SK-N-SH (cell line): ENCODE data around the gene EEA1. TPM values are rescaled to one million over a fixed set of nuclear protein-coding genes. Genes with fewer than 3 reads are reported as not detected.
A peak's percentile ranks its signal among the peaks of the same experiment; 100 is the strongest.

ENCODE experiments used
- CTCF ChIA-PET: fragments of 300-600, 350-600 bp; formaldehyde crosslinking; extraction: SDS; loops from one replicate; lab custom pipeline; 2021; lab: Yijun Ruan, JAX
- POLR2A ChIA-PET: fragments of 350-600 bp; sonication (Branson Sonifier 250); formaldehyde crosslinking; extraction: SDS; loops from one replicate; lab custom pipeline; 2020; ENCODE audit warnings: antibody characterized with exemption, inconsistent platforms; lab: Yijun Ruan, JAX
- DNase-seq: peaks from one replicate; pipeline ENCODE4 v3.0.0; 2012
- H2AFZ ChIP-seq: fragments of 200-600 bp; sonication (generic); 2 replicates; pipeline ENCODE4 v1.8.1; 2016; ENCODE audit warnings: antibody characterized with exemption, mild to moderate bottlenecking, low read depth
- H3F3A ChIP-seq: fragments of 200-600 bp; sonication (generic); replicated peaks from 2 replicates; pipeline ENCODE3; 2016; ENCODE audit warnings: antibody characterized with exemption, mild to moderate bottlenecking; ENCODE audit not compliant: insufficient read depth
- H3K27ac ChIP-seq, 2 experiments: fragments of 200-500 bp in 1 of 2; fragments of 200-600 bp in 1 of 2; sonication (Bioruptor generic) in 1 of 2; sonication (generic), shearing (Covaris generic) in 1 of 2; 2 replicates each; pipeline versions ENCODE4 v1.5.1 to v1.6.1; 2014 to 2016; ENCODE audit warnings: low read depth in 2 of 2, inconsistent platforms in 1 of 2, low read length in 1 of 2, mild to moderate bottlenecking in 1 of 2, mixed read lengths in 1 of 2
- H3K27me3 ChIP-seq: fragments of 200-600 bp; sonication (generic), shearing (Covaris generic); 2 replicates; pipeline ENCODE4 v1.6.1; 2016; ENCODE audit warnings: mixed run types; ENCODE audit not compliant: insufficient read depth
- H3K36me3 ChIP-seq, 2 experiments: fragments of 200-500 bp in 1 of 2; fragments of 200-600 bp in 1 of 2; sonication (Bioruptor generic) in 1 of 2; sonication (generic) in 1 of 2; replicated peaks in 1 of 2; 2 replicates each; pipeline versions ENCODE3 to v1.5.1; 2014 to 2016; ENCODE audit warnings: low read length in 1 of 2, mild to moderate bottlenecking in 1 of 2; ENCODE audit not compliant: insufficient read depth in 2 of 2, control insufficient read depth in 1 of 2
- H3K4me1 ChIP-seq, 2 experiments: fragments of 200-500 bp in 1 of 2; fragments of 200-600 bp in 1 of 2; sonication (Bioruptor generic) in 1 of 2; sonication (generic), shearing (Covaris generic) in 1 of 2; 2 replicates each; pipeline versions ENCODE4 v1.5.1 to v1.6.1; 2014 to 2016; ENCODE audit warnings: low read depth in 1 of 2, low read length in 1 of 2, mixed run types in 1 of 2; ENCODE audit not compliant: insufficient read depth in 2 of 2, control insufficient read depth in 1 of 2
- H3K4me2 ChIP-seq: fragments of 200-600 bp; sonication (generic), shearing (Covaris generic); 2 replicates; pipeline ENCODE4 v1.6.1; 2017; ENCODE audit warnings: mixed run types
- H3K4me3 ChIP-seq, 2 experiments: fragments of 200-500 bp in 1 of 2; fragments of 200-600 bp in 1 of 2; sonication (Bioruptor generic) in 1 of 2; sonication (generic), shearing (Covaris generic) in 1 of 2; 2 replicates each; pipeline versions ENCODE4 v1.5.1 to v1.8.1; 2014 to 2016; ENCODE audit warnings: low read depth in 2 of 2, inconsistent platforms in 1 of 2, low read length in 1 of 2, mild to moderate bottlenecking in 1 of 2, mixed read lengths in 1 of 2, moderate library complexity in 1 of 2
- H3K79me2 ChIP-seq: fragments of 200-600 bp; sonication (generic); 2 replicates; pipeline ENCODE4 v1.8.1; 2017; ENCODE audit warnings: mild to moderate bottlenecking; ENCODE audit not compliant: insufficient read depth
- H3K9ac ChIP-seq: fragments of 200-600 bp; sonication (generic); 2 replicates; pipeline ENCODE4 v1.6.1; 2017; ENCODE audit warnings: mixed run types
- H3K9me2 ChIP-seq: fragments of 200-600 bp; sonication (generic); 2 replicates; pipeline ENCODE4 v1.6.1; 2017; ENCODE audit warnings: mixed run types
- H3K9me3 ChIP-seq: fragments of 200-600 bp; sonication (generic); 2 replicates; pipeline ENCODE4 v1.6.1; 2017; ENCODE audit warnings: mixed run types, mild to moderate bottlenecking, moderate library complexity
- H4K20me1 ChIP-seq: fragments of 200-600 bp; sonication (generic); 2 replicates; pipeline ENCODE4 v1.6.1; 2017; ENCODE audit warnings: mild to moderate bottlenecking, mixed run types; ENCODE audit not compliant: insufficient read depth
- CHD2 ChIP-seq: fragments of 150-350 bp; IDR thresholded peaks from 2 replicates; pipeline ENCODE4 v1.6.1; 2018; ENCODE audit warnings: low read length; ENCODE audit not compliant: partially characterized antibody
- ELF1 ChIP-seq: IDR thresholded peaks from 2 replicates; pipeline ENCODE4 v1.4.0; 2012
- EP300 ChIP-seq, 2 experiments: IDR thresholded peaks; 2 replicates each; pipeline versions ENCODE4 v1.4.0 to v1.6.1; 2012; ENCODE audit warnings: borderline replicate concordance in 1 of 2, low read depth in 1 of 2, low read length in 1 of 2
- EZH2phosphoT487 ChIP-seq: fragments of 200-600 bp; sonication (generic); IDR thresholded peaks from 2 replicates; pipeline ENCODE4 v1.6.1; 2017; ENCODE audit warnings: low read depth, mixed run types, mild to moderate bottlenecking, antibody characterized with exemption, moderate library complexity, borderline replicate concordance
- FOSL2 ChIP-seq: IDR thresholded peaks from 2 replicates; pipeline ENCODE4 v1.4.0; 2012; ENCODE audit warnings: low read depth, mild to moderate bottlenecking, moderate library complexity, borderline replicate concordance
- FOXJ3 ChIP-seq: sonication (generic); formaldehyde crosslinking; IDR thresholded peaks from 2 replicates; pipeline ENCODE4 v1.5.1; 2020; ENCODE audit warnings: mild to moderate bottlenecking, missing genetic modification reagents
- GATA2 ChIP-seq: sonication (generic); formaldehyde crosslinking; IDR thresholded peaks from 2 replicates; pipeline ENCODE4 v1.5.0; 2020; ENCODE audit warnings: mild to moderate bottlenecking, missing genetic modification reagents
- JUND ChIP-seq: IDR thresholded peaks from 2 replicates; pipeline ENCODE4 v1.4.0; 2012
- MEF2A ChIP-seq: IDR thresholded peaks from 2 replicates; pipeline ENCODE4 v1.4.0; 2012; ENCODE audit warnings: low read depth, borderline replicate concordance
- NRF1 ChIP-seq: IDR thresholded peaks from 2 replicates; pipeline ENCODE4 v1.6.1; 2012; ENCODE audit warnings: low read depth, mild to moderate bottlenecking, low read length
- POLR2AphosphoS5 ChIP-seq: IDR thresholded peaks from 2 replicates; pipeline ENCODE4 v1.6.1; 2012; ENCODE audit warnings: low read depth, low read length
- RCOR1 ChIP-seq: fragments of 150-350 bp; IDR thresholded peaks from 2 replicates; pipeline ENCODE4 v1.6.1; 2017; ENCODE audit warnings: antibody characterized with exemption, low read length
- SMC3 ChIP-seq: IDR thresholded peaks from 2 replicates; pipeline ENCODE4 v1.6.1; 2012; ENCODE audit warnings: low read depth, low read length, improper control_type of control experiment
- TCF12 ChIP-seq: IDR thresholded peaks from 2 replicates; pipeline ENCODE4 v1.4.0; 2012
- TEAD4 ChIP-seq: IDR thresholded peaks from 2 replicates; pipeline ENCODE4 v1.4.0; 2012; ENCODE audit warnings: mild to moderate bottlenecking, borderline replicate concordance; ENCODE audit not compliant: insufficient read depth
- YY1 ChIP-seq: IDR thresholded peaks from 2 replicates; pipeline ENCODE4 v1.4.0; 2012; ENCODE audit warnings: low read depth, mild to moderate bottlenecking
- WGBS: methylation state at CpG from one replicate; pipeline ENCODE4 v1.1.6; 2017; ENCODE audit warnings: low lambda C conversion rate; 5-methylcytosine and 5-hydroxymethylcytosine counted together
- polyA plus RNA-seq, 3 experiments: library from polyadenylated mRNA; depleted of rRNA; stranded (reverse); fragments of >200 nt; gene quantifications; 2 replicates each; pipeline ENCODE4 v1.2.3, GENCODE V29; 2012
- TF ChIP-seq, protein P1 (sequence below): IDR thresholded peaks from 2 replicates; pipeline ENCODE4; 2012
- TF ChIP-seq, protein P2 (sequence below): fragments of 150-350 bp; IDR thresholded peaks from 2 replicates; pipeline ENCODE4 v1.6.1; 2016; ENCODE audit warnings: mild to moderate bottlenecking, low read depth, low read length
- TF ChIP-seq, protein P3 (sequence below): fragments of 200-600 bp; sonication (generic); IDR thresholded peaks from 2 replicates; pipeline ENCODE4 v1.6.1; 2017; ENCODE audit warnings: antibody characterized with exemption, mild to moderate bottlenecking, moderate library complexity
- TF ChIP-seq, protein P4 (sequence below): IDR thresholded peaks from 2 replicates; pipeline ENCODE4 v1.6.1; 2012; ENCODE audit warnings: mild to moderate bottlenecking, low read depth, low read length, moderate library complexity
- TF ChIP-seq, protein P5 (sequence below): IDR thresholded peaks from 2 replicates; pipeline ENCODE4 v1.4.0; 2012; ENCODE audit warnings: low read depth

The EEA1 gene
- polyA plus RNA-seq, 1 of the 3 experiments (the other 2 are of a cell fraction) = 1.5 TPM

DNA sequence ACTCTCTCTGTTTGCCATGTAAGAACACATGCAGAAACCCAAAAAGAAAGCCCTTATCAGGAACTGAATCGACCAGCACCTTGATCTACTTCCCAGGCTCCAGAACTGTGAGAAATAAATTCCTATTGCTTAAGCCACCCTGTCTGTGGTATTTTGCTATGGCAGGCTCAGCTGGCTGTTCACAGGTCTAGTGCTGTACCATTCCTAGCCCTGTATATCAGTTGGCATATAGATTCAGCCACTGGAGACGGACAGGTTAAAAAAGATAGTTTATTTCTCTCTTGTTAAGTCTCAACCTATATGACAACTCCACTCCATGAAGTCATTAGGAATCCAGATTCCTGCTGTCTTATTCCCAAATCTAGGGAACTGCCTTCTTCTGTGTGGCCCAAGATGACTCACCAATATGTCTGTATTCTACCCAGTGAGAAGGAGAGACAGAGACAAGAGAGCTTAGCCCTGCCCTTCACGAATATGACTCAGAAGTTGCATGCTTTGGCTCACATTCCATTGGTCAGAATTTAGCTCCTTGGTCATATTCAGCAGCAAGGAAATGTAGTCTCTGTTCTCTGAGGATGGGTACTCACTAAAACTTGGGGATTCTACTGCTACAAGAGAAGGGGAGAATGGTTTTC, 169.3 kb downstream of the EEA1 start:
- Histone ChIP-seq H3K4me3 (no peak overlapping the region), H3K79me2 (no peaks in the 10 kb centered on the region), H3F3A (peaks cover 8% of the 10 kb centered on the region), H3K27ac (peak overlapping the region in 1 of 2 experiments; percentile 71; a peak in 2 of 4 replicates), H3K4me2 (no peak overlapping the region), H3K4me1 (peaks cover 0 to 3% of the 10 kb centered on the region in 2 experiments; a peak in 1 of 4 replicates), H3K9me2 (no peaks in the 10 kb centered on the region), H3K27me3 (no peaks in the 10 kb centered on the region), H2AFZ (0 out of 2 replicates have a peak overlapping the region, but pooled peaks have one; percentile 23), H4K20me1 (no peaks in the 10 kb centered on the region), H3K9me3 (no peaks in the 10 kb centered on the region), H3K36me3 (no peaks in the 10 kb centered on the region), H3K9ac (no peak overlapping the region)
- CTCF ChIA-PET = interaction anchor here (0.5 kb wide), 1 partner anchor 1757 kb away, joined by 4 read pairs; no protein-coding TSS in a partner anchor
- POLR2A ChIA-PET = no interaction called here
- WGBS = 39% methylated on average over 3 of the region's 3 CpGs
- no peak for TF ChIP-seq POLR2AphosphoS5
- no peak for TF ChIP-seq MEF2A
- no peak for TF ChIP-seq YY1
- TF ChIP-seq NRF1 = no peak
- no peak for TF ChIP-seq GATA2 (CRISPR knock-in tag)
- peak; percentile 46; the same call in 1 of the 2 replicates for TF ChIP-seq TCF12
- TF ChIP-seq EP300 (IDR thresholded peaks at IDR 0.05; ENCODE audit: borderline replicate concordance in 1 of 2, low read depth in 1 of 2, low read length in 1 of 2) = no peak
- TF ChIP-seq EZH2phosphoT487 = no peak
- TF ChIP-seq, protein P1, sequence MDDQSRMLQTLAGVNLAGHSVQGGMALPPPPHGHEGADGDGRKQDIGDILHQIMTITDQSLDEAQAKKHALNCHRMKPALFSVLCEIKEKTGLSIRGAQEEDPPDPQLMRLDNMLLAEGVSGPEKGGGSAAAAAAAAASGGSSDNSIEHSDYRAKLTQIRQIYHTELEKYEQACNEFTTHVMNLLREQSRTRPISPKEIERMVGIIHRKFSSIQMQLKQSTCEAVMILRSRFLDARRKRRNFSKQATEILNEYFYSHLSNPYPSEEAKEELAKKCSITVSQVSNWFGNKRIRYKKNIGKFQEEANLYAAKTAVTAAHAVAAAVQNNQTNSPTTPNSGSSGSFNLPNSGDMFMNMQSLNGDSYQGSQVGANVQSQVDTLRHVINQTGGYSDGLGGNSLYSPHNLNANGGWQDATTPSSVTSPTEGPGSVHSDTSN = peak; percentile 57; the same call in 1 of the 2 replicates
- TF ChIP-seq, protein P2, sequence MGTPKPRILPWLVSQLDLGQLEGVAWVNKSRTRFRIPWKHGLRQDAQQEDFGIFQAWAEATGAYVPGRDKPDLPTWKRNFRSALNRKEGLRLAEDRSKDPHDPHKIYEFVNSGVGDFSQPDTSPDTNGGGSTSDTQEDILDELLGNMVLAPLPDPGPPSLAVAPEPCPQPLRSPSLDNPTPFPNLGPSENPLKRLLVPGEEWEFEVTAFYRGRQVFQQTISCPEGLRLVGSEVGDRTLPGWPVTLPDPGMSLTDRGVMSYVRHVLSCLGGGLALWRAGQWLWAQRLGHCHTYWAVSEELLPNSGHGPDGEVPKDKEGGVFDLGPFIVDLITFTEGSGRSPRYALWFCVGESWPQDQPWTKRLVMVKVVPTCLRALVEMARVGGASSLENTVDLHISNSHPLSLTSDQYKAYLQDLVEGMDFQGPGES = no peak
- TF ChIP-seq, protein P3, sequence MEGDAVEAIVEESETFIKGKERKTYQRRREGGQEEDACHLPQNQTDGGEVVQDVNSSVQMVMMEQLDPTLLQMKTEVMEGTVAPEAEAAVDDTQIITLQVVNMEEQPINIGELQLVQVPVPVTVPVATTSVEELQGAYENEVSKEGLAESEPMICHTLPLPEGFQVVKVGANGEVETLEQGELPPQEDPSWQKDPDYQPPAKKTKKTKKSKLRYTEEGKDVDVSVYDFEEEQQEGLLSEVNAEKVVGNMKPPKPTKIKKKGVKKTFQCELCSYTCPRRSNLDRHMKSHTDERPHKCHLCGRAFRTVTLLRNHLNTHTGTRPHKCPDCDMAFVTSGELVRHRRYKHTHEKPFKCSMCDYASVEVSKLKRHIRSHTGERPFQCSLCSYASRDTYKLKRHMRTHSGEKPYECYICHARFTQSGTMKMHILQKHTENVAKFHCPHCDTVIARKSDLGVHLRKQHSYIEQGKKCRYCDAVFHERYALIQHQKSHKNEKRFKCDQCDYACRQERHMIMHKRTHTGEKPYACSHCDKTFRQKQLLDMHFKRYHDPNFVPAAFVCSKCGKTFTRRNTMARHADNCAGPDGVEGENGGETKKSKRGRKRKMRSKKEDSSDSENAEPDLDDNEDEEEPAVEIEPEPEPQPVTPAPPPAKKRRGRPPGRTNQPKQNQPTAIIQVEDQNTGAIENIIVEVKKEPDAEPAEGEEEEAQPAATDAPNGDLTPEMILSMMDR = no peak
- no peak for TF ChIP-seq ELF1
- TF ChIP-seq RCOR1 = no peak
- TF ChIP-seq CHD2 = no peak
- TF ChIP-seq, protein P4, sequence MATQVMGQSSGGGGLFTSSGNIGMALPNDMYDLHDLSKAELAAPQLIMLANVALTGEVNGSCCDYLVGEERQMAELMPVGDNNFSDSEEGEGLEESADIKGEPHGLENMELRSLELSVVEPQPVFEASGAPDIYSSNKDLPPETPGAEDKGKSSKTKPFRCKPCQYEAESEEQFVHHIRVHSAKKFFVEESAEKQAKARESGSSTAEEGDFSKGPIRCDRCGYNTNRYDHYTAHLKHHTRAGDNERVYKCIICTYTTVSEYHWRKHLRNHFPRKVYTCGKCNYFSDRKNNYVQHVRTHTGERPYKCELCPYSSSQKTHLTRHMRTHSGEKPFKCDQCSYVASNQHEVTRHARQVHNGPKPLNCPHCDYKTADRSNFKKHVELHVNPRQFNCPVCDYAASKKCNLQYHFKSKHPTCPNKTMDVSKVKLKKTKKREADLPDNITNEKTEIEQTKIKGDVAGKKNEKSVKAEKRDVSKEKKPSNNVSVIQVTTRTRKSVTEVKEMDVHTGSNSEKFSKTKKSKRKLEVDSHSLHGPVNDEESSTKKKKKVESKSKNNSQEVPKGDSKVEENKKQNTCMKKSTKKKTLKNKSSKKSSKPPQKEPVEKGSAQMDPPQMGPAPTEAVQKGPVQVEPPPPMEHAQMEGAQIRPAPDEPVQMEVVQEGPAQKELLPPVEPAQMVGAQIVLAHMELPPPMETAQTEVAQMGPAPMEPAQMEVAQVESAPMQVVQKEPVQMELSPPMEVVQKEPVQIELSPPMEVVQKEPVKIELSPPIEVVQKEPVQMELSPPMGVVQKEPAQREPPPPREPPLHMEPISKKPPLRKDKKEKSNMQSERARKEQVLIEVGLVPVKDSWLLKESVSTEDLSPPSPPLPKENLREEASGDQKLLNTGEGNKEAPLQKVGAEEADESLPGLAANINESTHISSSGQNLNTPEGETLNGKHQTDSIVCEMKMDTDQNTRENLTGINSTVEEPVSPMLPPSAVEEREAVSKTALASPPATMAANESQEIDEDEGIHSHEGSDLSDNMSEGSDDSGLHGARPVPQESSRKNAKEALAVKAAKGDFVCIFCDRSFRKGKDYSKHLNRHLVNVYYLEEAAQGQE = no peak
- no peak for TF ChIP-seq FOXJ3 (CRISPR knock-in tag)
- peak; percentile 90 for TF ChIP-seq FOSL2
- TF ChIP-seq TEAD4 = no peak
- TF ChIP-seq, protein P5, sequence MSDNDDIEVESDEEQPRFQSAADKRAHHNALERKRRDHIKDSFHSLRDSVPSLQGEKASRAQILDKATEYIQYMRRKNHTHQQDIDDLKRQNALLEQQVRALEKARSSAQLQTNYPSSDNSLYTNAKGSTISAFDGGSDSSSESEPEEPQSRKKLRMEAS = peak; percentile 91
- no peak for TF ChIP-seq SMC3
- TF ChIP-seq JUND = peak; percentile 86
- DNase-seq = no peak
